H1 (cell line): ENCODE results near the gene KRT6C.

ENCODE experiments used
- CEBPB ChIP-seq: IDR thresholded peaks from 2 replicates; pipeline ENCODE4 v1.6.1; 2012; ENCODE audit warnings: low read depth, low read length
- CTCF ChIP-seq, 3 experiments: IDR thresholded peaks; 1 replicate in 2 of 3; 2 replicates in 1 of 3; pipeline versions ENCODE4 v1.5.1 to v1.6.1; 2011; ENCODE audit warnings: low read length in 3 of 3, mild to moderate bottlenecking in 3 of 3, inconsistent platforms in 2 of 3, low read depth in 1 of 3, moderate library complexity in 1 of 3; ENCODE audit not compliant: insufficient read depth in 1 of 3; ENCODE audit errors: control extremely low read depth in 1 of 3
- EGR1 ChIP-seq: IDR thresholded peaks from 2 replicates; pipeline ENCODE4 v1.6.1; 2011; ENCODE audit warnings: low read depth, low read length, borderline replicate concordance
- FOSL1 ChIP-seq: IDR thresholded peaks from 2 replicates; pipeline ENCODE4 v1.6.1; 2011; ENCODE audit warnings: mild to moderate bottlenecking, low read depth, low read length, moderate library complexity; ENCODE audit not compliant: insufficient read depth
- JUND ChIP-seq: IDR thresholded peaks from 2 replicates; pipeline ENCODE4 v1.6.1; 2011; ENCODE audit warnings: mild to moderate bottlenecking, improper control_type of control experiment, low read length
- PHF8 ChIP-seq: fragments of 200-600 bp; sonication (generic); conservative IDR thresholded peaks from 2 replicates; pipeline ENCODE4 v1.7.1; 2012; ENCODE audit warnings: low read depth, mild to moderate bottlenecking, inconsistent platforms, low read length, moderate library complexity
- POLR2A ChIP-seq, 2 experiments: IDR thresholded peaks; 1 replicate in 1 of 2; 2 replicates in 1 of 2; pipeline ENCODE4 v1.6.1; 2011; ENCODE audit warnings: low read depth in 2 of 2, low read length in 2 of 2, mild to moderate bottlenecking in 2 of 2; ENCODE audit errors: control extremely low read depth in 1 of 2
- RAD21 ChIP-seq, 2 experiments: IDR thresholded peaks in 1 of 2; conservative IDR thresholded peaks in 1 of 2; 2 replicates each; pipeline ENCODE4 v1.6.1; 2011; ENCODE audit warnings: low read depth in 2 of 2, low read length in 2 of 2, improper control_type of control experiment in 1 of 2, inconsistent platforms in 1 of 2, mild to moderate bottlenecking in 1 of 2, moderate library complexity in 1 of 2
- TAF1 ChIP-seq: IDR thresholded peaks from 2 replicates; pipeline ENCODE4 v1.6.1; 2011; ENCODE audit warnings: mild to moderate bottlenecking, low read depth, low read length

DNA sequence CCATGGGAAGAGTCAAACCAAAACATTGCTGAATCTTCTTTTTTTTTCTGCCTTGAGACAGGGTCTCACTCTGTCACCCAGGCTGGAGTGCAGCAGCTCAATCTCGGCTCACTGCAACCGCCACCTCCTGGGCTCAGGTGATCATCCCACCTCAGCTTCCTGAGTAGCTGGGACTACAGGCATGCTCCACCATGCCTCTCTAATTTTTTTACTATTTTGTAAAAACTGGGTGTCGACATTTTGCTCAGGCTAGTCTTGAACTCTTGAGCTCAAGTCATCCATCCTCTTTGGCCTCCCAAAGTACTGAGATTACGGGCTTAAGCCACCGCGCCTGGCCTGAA lies 38.0 kb downstream of the KRT6C start:
- TF ChIP-seq TAF1, result no peak
- no peak for TF ChIP-seq POLR2A (IDR thresholded peaks at IDR 0.05; ENCODE audit: control extremely low read depth in 1 of 2, low read depth in 2 of 2, low read length in 2 of 2)
- TF ChIP-seq CEBPB, result no peak
- TF ChIP-seq RAD21 (IDR thresholded peaks at IDR 0.05 in 1 of 2, conservative IDR thresholded peaks at IDR 0.05 in 1 of 2; ENCODE audit: low read depth in 2 of 2, low read length in 2 of 2), result no peak
- no peak for TF ChIP-seq CTCF (IDR thresholded peaks at IDR 0.05; ENCODE audit: control extremely low read depth in 1 of 3, insufficient read depth in 1 of 3, low read depth in 1 of 3, low read length in 3 of 3)
- no peak for TF ChIP-seq EGR1
- TF ChIP-seq PHF8, result no peak
- TF ChIP-seq JUND, result no peak
- TF ChIP-seq FOSL1, result no peak
